ENCODE measurements around the gene SHLD1.

Gene SHLD1

DNA sequence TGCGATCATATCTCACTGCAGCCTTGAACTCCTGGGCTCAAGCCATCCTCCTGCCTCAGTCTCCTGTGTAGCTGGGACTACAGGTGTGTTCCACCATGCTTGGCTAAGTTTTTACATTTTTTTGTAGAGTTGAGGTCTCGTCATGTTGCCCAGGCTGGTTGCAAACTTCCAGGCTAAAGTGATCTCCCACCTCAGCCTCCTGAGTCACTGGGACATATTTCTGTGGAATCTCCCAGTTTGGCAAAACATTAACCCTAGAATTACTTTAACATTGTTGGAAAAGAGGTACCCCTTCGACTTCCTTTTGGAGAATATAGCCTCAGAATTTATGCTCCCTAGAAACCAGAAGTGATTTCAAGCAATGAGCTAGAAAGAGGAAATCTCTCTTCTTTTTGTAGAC, 57.2 kb downstream of the SHLD1 start:
- no peak for DNase-seq
- no peak overlapping the region for H3K4me3 ChIP-seq (ENCODE audit: low read depth, low read length)
- no peak overlapping the region for H3K27ac ChIP-seq (ENCODE audit: low read depth, low read length)
- H3K79me1 ChIP-seq (ENCODE audit: low read length) = no peaks in the 10 kb centered on the region
- no peak overlapping the region for H4K8ac ChIP-seq (ENCODE audit: low read depth, low read length)
- no peak overlapping the region for H3K14ac ChIP-seq (ENCODE audit: low read length)
- no peak overlapping the region for H4K91ac ChIP-seq (ENCODE audit: low read depth, low read length)
- no peak overlapping the region for H2BK120ac ChIP-seq (ENCODE audit: insufficient read depth, low read length, poor library complexity)
- no peaks in the 10 kb centered on the region for H3K36me3 ChIP-seq (ENCODE audit: control insufficient read depth in 1 of 2, insufficient read depth in 2 of 2, low read length in 2 of 2)
- no peak overlapping the region for H3K4ac ChIP-seq (ENCODE audit: low read depth, low read length)
- no peak overlapping the region for H2AFZ ChIP-seq (ENCODE audit: insufficient read depth, low read length, poor library complexity)
- H3K4me2 ChIP-seq (ENCODE audit: low read length) = no peak overlapping the region
- no peak overlapping the region for H3K23ac ChIP-seq (ENCODE audit: low read length)
- no peak overlapping the region for H4K12ac ChIP-seq (ENCODE audit: low read depth, low read length)
- H3K27me3 ChIP-seq (ENCODE audit: insufficient read depth, low read length) = no peaks in the 10 kb centered on the region
- H3K4me1 ChIP-seq (ENCODE audit: control insufficient read depth in 1 of 2, insufficient read depth in 2 of 2, low read length in 2 of 2) = no peaks in the 10 kb centered on the region
- H2AK5ac ChIP-seq (ENCODE audit: low read length) = no peak overlapping the region
- H3K9me3 ChIP-seq (ENCODE audit: insufficient read depth, low read depth, low read length) = no peaks in the 10 kb centered on the region
- no peaks in the 10 kb centered on the region for H3K79me2 ChIP-seq (ENCODE audit: control insufficient read depth, insufficient read depth, low read length, poor library complexity)
- no peak overlapping the region for H3K18ac ChIP-seq (ENCODE audit: low read length)
- no CpG with 5 or more reads among the region's 3 CpGs for WGBS (ENCODE audit: extremely low coverage, insufficient coverage, insufficient read length)
- no peak overlapping the region for H2BK5ac ChIP-seq (ENCODE audit: low read depth, low read length, poor library complexity)
- no peak overlapping the region for H2BK12ac ChIP-seq (ENCODE audit: low read length)
- no peak overlapping the region for H3K9ac ChIP-seq (ENCODE audit: low read length)

GRCh38 chr20:5808901-5809300, 58.7 kb downstream of the SHLD1 start:
- no CpG with 5 or more reads among the region's 2 CpGs for WGBS (ENCODE audit: extremely low coverage, insufficient coverage, insufficient read length)
- no peak overlapping the region for H3K14ac ChIP-seq (ENCODE audit: low read length)
- no peaks in the 10 kb centered on the region for H3K9me3 ChIP-seq (ENCODE audit: insufficient read depth, low read depth, low read length)
- H3K18ac ChIP-seq (ENCODE audit: low read length) = no peak overlapping the region
- H3K4me2 ChIP-seq (ENCODE audit: low read length) = no peak overlapping the region
- no peaks in the 10 kb centered on the region for H3K79me1 ChIP-seq (ENCODE audit: low read length)
- no peak overlapping the region for H4K8ac ChIP-seq (ENCODE audit: low read depth, low read length)
- no peak overlapping the region for H2BK12ac ChIP-seq (ENCODE audit: low read length)
- DNase-seq = no peak
- no peak overlapping the region for H2AFZ ChIP-seq (ENCODE audit: insufficient read depth, low read length, poor library complexity)
- H3K79me2 ChIP-seq (ENCODE audit: control insufficient read depth, insufficient read depth, low read length, poor library complexity) = no peaks in the 10 kb centered on the region
- H3K27me3 ChIP-seq (ENCODE audit: insufficient read depth, low read length) = no peaks in the 10 kb centered on the region
- H2AK5ac ChIP-seq (ENCODE audit: low read length) = no peak overlapping the region
- H2BK120ac ChIP-seq (ENCODE audit: insufficient read depth, low read length, poor library complexity) = no peak overlapping the region
- no peak overlapping the region for H2BK5ac ChIP-seq (ENCODE audit: low read depth, low read length, poor library complexity)
- H4K91ac ChIP-seq (ENCODE audit: low read depth, low read length) = no peak overlapping the region
- H3K36me3 ChIP-seq (ENCODE audit: control insufficient read depth in 1 of 2, insufficient read depth in 2 of 2, low read length in 2 of 2) = no peaks in the 10 kb centered on the region
- no peak overlapping the region for H3K4me3 ChIP-seq (ENCODE audit: low read depth, low read length)
- H3K4me1 ChIP-seq (ENCODE audit: control insufficient read depth in 1 of 2, insufficient read depth in 2 of 2, low read length in 2 of 2) = no peaks in the 10 kb centered on the region
- no peak overlapping the region for H3K27ac ChIP-seq (ENCODE audit: low read depth, low read length)
- H3K4ac ChIP-seq (ENCODE audit: low read depth, low read length) = no peak overlapping the region
- no peak overlapping the region for H3K23ac ChIP-seq (ENCODE audit: low read length)
- H4K12ac ChIP-seq (ENCODE audit: low read depth, low read length) = no peak overlapping the region
- no peak overlapping the region for H3K9ac ChIP-seq (ENCODE audit: low read length)

GRCh38 chr20:5809495-5809894, 59.3 kb downstream of the SHLD1 start:
- H2BK120ac ChIP-seq (ENCODE audit: insufficient read depth, low read length, poor library complexity) = no peak overlapping the region
- H2BK12ac ChIP-seq (ENCODE audit: low read length) = no peak overlapping the region
- no peaks in the 10 kb centered on the region for H3K79me2 ChIP-seq (ENCODE audit: control insufficient read depth, insufficient read depth, low read length, poor library complexity)
- H3K4me3 ChIP-seq (ENCODE audit: low read depth, low read length) = no peak overlapping the region
- no peaks in the 10 kb centered on the region for H3K36me3 ChIP-seq (ENCODE audit: control insufficient read depth in 1 of 2, insufficient read depth in 2 of 2, low read length in 2 of 2)
- no peak overlapping the region for H3K23ac ChIP-seq (ENCODE audit: low read length)
- H4K8ac ChIP-seq (ENCODE audit: low read depth, low read length) = no peak overlapping the region
- H3K27ac ChIP-seq (ENCODE audit: low read depth, low read length) = no peak overlapping the region
- H3K14ac ChIP-seq (ENCODE audit: low read length) = no peak overlapping the region
- no peaks in the 10 kb centered on the region for H3K79me1 ChIP-seq (ENCODE audit: low read length)
- no peak overlapping the region for H2AK5ac ChIP-seq (ENCODE audit: low read length)
- H4K91ac ChIP-seq (ENCODE audit: low read depth, low read length) = no peak overlapping the region
- H3K4ac ChIP-seq (ENCODE audit: low read depth, low read length) = no peak overlapping the region
- no peak overlapping the region for H3K9ac ChIP-seq (ENCODE audit: low read length)
- no CpG with 5 or more reads among the region's 5 CpGs for WGBS (ENCODE audit: extremely low coverage, insufficient coverage, insufficient read length)
- no peak overlapping the region for H3K18ac ChIP-seq (ENCODE audit: low read length)
- H2BK5ac ChIP-seq (ENCODE audit: low read depth, low read length, poor library complexity) = no peak overlapping the region
- no peaks in the 10 kb centered on the region for H3K9me3 ChIP-seq (ENCODE audit: insufficient read depth, low read depth, low read length)
- no peaks in the 10 kb centered on the region for H3K27me3 ChIP-seq (ENCODE audit: insufficient read depth, low read length)
- no peaks in the 10 kb centered on the region for H3K4me1 ChIP-seq (ENCODE audit: control insufficient read depth in 1 of 2, insufficient read depth in 2 of 2, low read length in 2 of 2)
- no peak overlapping the region for H2AFZ ChIP-seq (ENCODE audit: insufficient read depth, low read length, poor library complexity)
- H4K12ac ChIP-seq (ENCODE audit: low read depth, low read length) = no peak overlapping the region
- no peak for DNase-seq
- no peak overlapping the region for H3K4me2 ChIP-seq (ENCODE audit: low read length)

GRCh38 chr20:5810800-5811422, 60.7 kb downstream of the SHLD1 start:
- no peak overlapping the region for H3K18ac ChIP-seq (ENCODE audit: low read length)

More at GRCh38 chr20:5810800-5811422, 60.7 kb downstream of the SHLD1 start:
- Histone ChIP-seq H3K79me2 (ENCODE audit: control insufficient read depth, insufficient read depth, low read length, poor library complexity) (no peaks in the 10 kb centered on the region), H2BK5ac (ENCODE audit: low read depth, low read length, poor library complexity) (no peak overlapping the region), H2AK5ac (ENCODE audit: low read length) (no peak overlapping the region), H3K4me1 (ENCODE audit: control insufficient read depth in 1 of 2, insufficient read depth in 2 of 2, low read length in 2 of 2) (no peaks in the 10 kb centered on the region), H3K9me3 (ENCODE audit: insufficient read depth, low read depth, low read length) (no peaks in the 10 kb centered on the region), H4K91ac (ENCODE audit: low read depth, low read length) (no peak overlapping the region), H3K79me1 (ENCODE audit: low read length) (no peaks in the 10 kb centered on the region), H3K27ac (ENCODE audit: low read depth, low read length) (no peak overlapping the region), H3K14ac (ENCODE audit: low read length) (no peak overlapping the region), H2AFZ (ENCODE audit: insufficient read depth, low read length, poor library complexity) (no peak overlapping the region), H2BK12ac (ENCODE audit: low read length) (no peak overlapping the region), H3K4me3 (ENCODE audit: low read depth, low read length) (no peak overlapping the region), H3K36me3 (ENCODE audit: control insufficient read depth in 1 of 2, insufficient read depth in 2 of 2, low read length in 2 of 2) (no peaks in the 10 kb centered on the region), H2BK120ac (ENCODE audit: insufficient read depth, low read length, poor library complexity) (no peak overlapping the region), H4K12ac (ENCODE audit: low read depth, low read length) (no peak overlapping the region), H3K4ac (ENCODE audit: low read depth, low read length) (no peak overlapping the region), H4K8ac (ENCODE audit: low read depth, low read length) (no peak overlapping the region), H3K23ac (ENCODE audit: low read length) (no peak overlapping the region), H3K27me3 (ENCODE audit: insufficient read depth, low read length) (no peaks in the 10 kb centered on the region), H3K4me2 (ENCODE audit: low read length) (no peak overlapping the region), H3K9ac (ENCODE audit: low read length) (no peak overlapping the region)
- no CpG with 5 or more reads among the region's 5 CpGs for WGBS (ENCODE audit: extremely low coverage, insufficient coverage, insufficient read length)
- DNase-seq = no peak
